SK-N-SH (cell line): Measurements from ENCODE around the gene ACTN4. TPM values are rescaled to one million over a fixed set of nuclear protein-coding genes. Genes with fewer than 3 reads are reported as not detected.

Experiments used
- CTCF ChIA-PET: fragments of 300-600, 350-600 bp; formaldehyde crosslinking; extraction: SDS; loops from one replicate; lab custom pipeline; 2021; lab: Yijun Ruan, JAX
- POLR2A ChIA-PET: fragments of 350-600 bp; sonication (Branson Sonifier 250); formaldehyde crosslinking; extraction: SDS; loops from one replicate; lab custom pipeline; 2020; ENCODE audit warnings: antibody characterized with exemption, inconsistent platforms; lab: Yijun Ruan, JAX
- DNase-seq: peaks from one replicate; pipeline ENCODE4 v3.0.0; 2012
- H2AFZ ChIP-seq: fragments of 200-600 bp; sonication (generic); 2 replicates; pipeline ENCODE4 v1.8.1; 2016; ENCODE audit warnings: antibody characterized with exemption, mild to moderate bottlenecking, low read depth
- H3F3A ChIP-seq: fragments of 200-600 bp; sonication (generic); replicated peaks from 2 replicates; pipeline ENCODE3; 2016; ENCODE audit warnings: antibody characterized with exemption, mild to moderate bottlenecking; ENCODE audit not compliant: insufficient read depth
- H3K27ac ChIP-seq, 2 experiments: fragments of 200-500 bp in 1 of 2; fragments of 200-600 bp in 1 of 2; sonication (Bioruptor generic) in 1 of 2; sonication (generic), shearing (Covaris generic) in 1 of 2; 2 replicates each; pipeline versions ENCODE4 v1.5.1 to v1.6.1; 2014 to 2016; ENCODE audit warnings: low read depth in 2 of 2, inconsistent platforms in 1 of 2, low read length in 1 of 2, mild to moderate bottlenecking in 1 of 2, mixed read lengths in 1 of 2
- H3K27me3 ChIP-seq: fragments of 200-600 bp; sonication (generic), shearing (Covaris generic); 2 replicates; pipeline ENCODE4 v1.6.1; 2016; ENCODE audit warnings: mixed run types; ENCODE audit not compliant: insufficient read depth
- H3K36me3 ChIP-seq, 2 experiments: fragments of 200-500 bp in 1 of 2; fragments of 200-600 bp in 1 of 2; sonication (Bioruptor generic) in 1 of 2; sonication (generic) in 1 of 2; replicated peaks in 1 of 2; 2 replicates each; pipeline versions ENCODE3 to v1.5.1; 2014 to 2016; ENCODE audit warnings: low read length in 1 of 2, mild to moderate bottlenecking in 1 of 2; ENCODE audit not compliant: insufficient read depth in 2 of 2, control insufficient read depth in 1 of 2
- H3K4me1 ChIP-seq, 2 experiments: fragments of 200-500 bp in 1 of 2; fragments of 200-600 bp in 1 of 2; sonication (Bioruptor generic) in 1 of 2; sonication (generic), shearing (Covaris generic) in 1 of 2; 2 replicates each; pipeline versions ENCODE4 v1.5.1 to v1.6.1; 2014 to 2016; ENCODE audit warnings: low read depth in 1 of 2, low read length in 1 of 2, mixed run types in 1 of 2; ENCODE audit not compliant: insufficient read depth in 2 of 2, control insufficient read depth in 1 of 2
- H3K4me2 ChIP-seq: fragments of 200-600 bp; sonication (generic), shearing (Covaris generic); 2 replicates; pipeline ENCODE4 v1.6.1; 2017; ENCODE audit warnings: mixed run types
- H3K4me3 ChIP-seq, 2 experiments: fragments of 200-500 bp in 1 of 2; fragments of 200-600 bp in 1 of 2; sonication (Bioruptor generic) in 1 of 2; sonication (generic), shearing (Covaris generic) in 1 of 2; 2 replicates each; pipeline versions ENCODE4 v1.5.1 to v1.8.1; 2014 to 2016; ENCODE audit warnings: low read depth in 2 of 2, inconsistent platforms in 1 of 2, low read length in 1 of 2, mild to moderate bottlenecking in 1 of 2, mixed read lengths in 1 of 2, moderate library complexity in 1 of 2
- H3K79me2 ChIP-seq: fragments of 200-600 bp; sonication (generic); 2 replicates; pipeline ENCODE4 v1.8.1; 2017; ENCODE audit warnings: mild to moderate bottlenecking; ENCODE audit not compliant: insufficient read depth
- H3K9ac ChIP-seq: fragments of 200-600 bp; sonication (generic); 2 replicates; pipeline ENCODE4 v1.6.1; 2017; ENCODE audit warnings: mixed run types
- H3K9me2 ChIP-seq: fragments of 200-600 bp; sonication (generic); 2 replicates; pipeline ENCODE4 v1.6.1; 2017; ENCODE audit warnings: mixed run types
- H3K9me3 ChIP-seq: fragments of 200-600 bp; sonication (generic); 2 replicates; pipeline ENCODE4 v1.6.1; 2017; ENCODE audit warnings: mixed run types, mild to moderate bottlenecking, moderate library complexity
- H4K20me1 ChIP-seq: fragments of 200-600 bp; sonication (generic); 2 replicates; pipeline ENCODE4 v1.6.1; 2017; ENCODE audit warnings: mild to moderate bottlenecking, mixed run types; ENCODE audit not compliant: insufficient read depth
- EP300 ChIP-seq, 2 experiments: IDR thresholded peaks; 2 replicates each; pipeline versions ENCODE4 v1.4.0 to v1.6.1; 2012; ENCODE audit warnings: borderline replicate concordance in 1 of 2, low read depth in 1 of 2, low read length in 1 of 2
- FOXJ3 ChIP-seq: sonication (generic); formaldehyde crosslinking; IDR thresholded peaks from 2 replicates; pipeline ENCODE4 v1.5.1; 2020; ENCODE audit warnings: mild to moderate bottlenecking, missing genetic modification reagents
- JUND ChIP-seq: IDR thresholded peaks from 2 replicates; pipeline ENCODE4 v1.4.0; 2012
- RAD21 ChIP-seq: IDR thresholded peaks from 2 replicates; pipeline ENCODE4 v1.6.1; 2012; ENCODE audit warnings: mild to moderate bottlenecking, low read length
- RFX5 ChIP-seq: IDR thresholded peaks from 2 replicates; pipeline ENCODE4 v1.6.1; 2012; ENCODE audit warnings: mild to moderate bottlenecking, improper control_type of control experiment, low read length
- RXRA ChIP-seq: IDR thresholded peaks from 2 replicates; pipeline ENCODE4 v1.4.0; 2012; ENCODE audit warnings: low read depth, mild to moderate bottlenecking, borderline replicate concordance
- SMC3 ChIP-seq: IDR thresholded peaks from 2 replicates; pipeline ENCODE4 v1.6.1; 2012; ENCODE audit warnings: low read depth, low read length, improper control_type of control experiment
- TAF1 ChIP-seq: IDR thresholded peaks from 2 replicates; pipeline ENCODE4 v1.6.1; 2012; ENCODE audit warnings: low read depth, mild to moderate bottlenecking, low read length, moderate library complexity, borderline replicate concordance
- TCF12 ChIP-seq: IDR thresholded peaks from 2 replicates; pipeline ENCODE4 v1.4.0; 2012
- ZBTB33 ChIP-seq: IDR thresholded peaks from 2 replicates; pipeline ENCODE4 v1.4.0; 2012; ENCODE audit warnings: low read depth, borderline replicate concordance
- WGBS: methylation state at CpG from one replicate; pipeline ENCODE4 v1.1.6; 2017; ENCODE audit warnings: low lambda C conversion rate; 5-methylcytosine and 5-hydroxymethylcytosine counted together
- polyA plus RNA-seq, 3 experiments: library from polyadenylated mRNA; depleted of rRNA; stranded (reverse); fragments of >200 nt; gene quantifications; 2 replicates each; pipeline ENCODE4 v1.2.3, GENCODE V29; 2012
- TF ChIP-seq, protein P1 (sequence below): fragments of 150-350 bp; IDR thresholded peaks from 2 replicates; pipeline ENCODE4 v1.6.1; 2017; ENCODE audit warnings: antibody characterized with exemption, low read length, low read depth, borderline replicate concordance

ACTN4 gene
- polyA plus RNA-seq, 1 of the 3 experiments (the other 2 are of a cell fraction), result 598 TPM

DNA sequence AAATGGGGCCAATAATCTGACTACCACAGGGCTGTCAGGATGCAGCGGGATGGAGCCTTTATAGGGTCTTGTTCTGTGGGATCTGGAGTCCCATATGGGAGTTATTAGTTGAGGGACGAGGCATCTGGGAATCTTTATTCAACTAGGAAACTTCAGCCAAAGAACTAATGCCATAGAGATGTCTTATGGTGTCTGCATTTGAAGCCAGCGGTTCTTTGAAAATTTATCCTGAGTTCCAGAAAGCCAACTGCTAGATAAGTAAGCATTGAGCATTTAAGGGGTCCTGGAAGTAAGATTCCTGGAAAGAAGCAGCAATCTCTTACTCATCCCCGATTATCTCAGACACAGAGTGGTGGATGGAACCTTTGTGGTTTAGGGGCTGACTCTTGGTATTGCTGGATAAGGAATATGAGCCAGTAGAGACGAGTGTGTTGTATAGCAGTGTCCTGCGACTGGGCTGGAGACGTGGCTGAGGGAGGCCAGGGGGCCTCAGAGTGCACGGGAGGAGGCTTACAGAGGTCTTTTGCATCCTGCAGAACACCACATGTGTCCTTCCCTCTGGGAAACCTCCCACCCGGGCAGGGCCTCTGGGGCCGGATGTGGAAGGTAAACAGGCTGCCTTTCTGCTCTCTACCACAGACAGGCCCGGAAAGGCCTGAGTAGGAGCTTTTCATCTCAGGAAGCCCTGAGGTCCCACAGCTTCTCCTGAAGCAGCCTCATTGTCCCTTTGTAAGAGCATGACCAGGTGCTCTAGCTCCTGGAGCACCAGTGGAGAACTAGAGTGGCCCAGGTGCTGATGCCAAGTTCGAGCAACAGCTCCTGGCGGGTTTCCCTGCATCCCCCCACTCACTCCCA, 28.8 kb downstream of the ACTN4 start:
- no peak overlapping the region for H3K9ac ChIP-seq
- H3K79me2 ChIP-seq, result peaks cover 97% of the 10 kb centered on the region
- ChIA-PET CTCF (interaction anchor here (0.6 to 1.4 kb wide), 3 partner anchors 9 to 42 kb away, joined by 3 read pairs; no protein-coding TSS in a partner anchor), POLR2A (no interaction called here)
- H3K4me3 ChIP-seq, result no peak overlapping the region
- peaks cover 5 to 27% of the 10 kb centered on the region in 2 experiments for H3K36me3 ChIP-seq
- no peaks in the 10 kb centered on the region for H3K9me3 ChIP-seq
- no peak overlapping the region for H2AFZ ChIP-seq
- peaks cover 79% of the 10 kb centered on the region for H4K20me1 ChIP-seq
- H3K4me1 ChIP-seq, result peaks cover 10 to 31% of the 10 kb centered on the region in 2 experiments; a peak in 3 of 4 replicates
- H3K27me3 ChIP-seq, result no peaks in the 10 kb centered on the region
- no peak for DNase-seq
- H3K9me2 ChIP-seq, result no peaks in the 10 kb centered on the region
- peaks cover 33% of the 10 kb centered on the region for H3F3A ChIP-seq
- WGBS, result 60% methylated on average over 10 of the region's 13 CpGs
- peak overlapping the region; percentile 31; the same call in 1 of the 2 replicates for H3K4me2 ChIP-seq
- peak overlapping the region; percentile 41 to 52 for H3K27ac ChIP-seq
- TF ChIP-seq, protein P1, sequence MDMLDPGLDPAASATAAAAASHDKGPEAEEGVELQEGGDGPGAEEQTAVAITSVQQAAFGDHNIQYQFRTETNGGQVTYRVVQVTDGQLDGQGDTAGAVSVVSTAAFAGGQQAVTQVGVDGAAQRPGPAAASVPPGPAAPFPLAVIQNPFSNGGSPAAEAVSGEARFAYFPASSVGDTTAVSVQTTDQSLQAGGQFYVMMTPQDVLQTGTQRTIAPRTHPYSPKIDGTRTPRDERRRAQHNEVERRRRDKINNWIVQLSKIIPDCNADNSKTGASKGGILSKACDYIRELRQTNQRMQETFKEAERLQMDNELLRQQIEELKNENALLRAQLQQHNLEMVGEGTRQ, result no peak
- peak; percentile 29; the same call in 1 of the 2 replicates for TF ChIP-seq JUND

GRCh38 chr19:38676878-38677646, 29.6 kb downstream of the ACTN4 start:
- DNase-seq, result no peak
- Histone ChIP-seq H3K9me3 (no peaks in the 10 kb centered on the region), H4K20me1 (peaks cover 71% of the 10 kb centered on the region), H2AFZ (no peak overlapping the region)
- CTCF ChIA-PET, result interaction anchor here (0.6 to 1.4 kb wide), 2 partner anchors 8 to 43 kb away, joined by 3 read pairs; no protein-coding TSS in a partner anchor
- TF ChIP-seq TCF12, result no peak
- no peak for TF ChIP-seq ZBTB33
- TF ChIP-seq RAD21, result no peak
- no peak for TF ChIP-seq RXRA
- no peak for TF ChIP-seq FOXJ3 (CRISPR knock-in tag)
- TF ChIP-seq SMC3, result no peak
- TF ChIP-seq TAF1, result no peak
- no peak for TF ChIP-seq EP300 (IDR thresholded peaks at IDR 0.05; ENCODE audit: borderline replicate concordance in 1 of 2, low read depth in 1 of 2, low read length in 1 of 2)
- no peak for TF ChIP-seq RFX5
- TF ChIP-seq, all 33 proteins: peak for 0
- POLR2A ChIA-PET, result no interaction called here
- H3F3A ChIP-seq, result peaks cover 41% of the 10 kb centered on the region
- 95% methylated on average over 11 of the region's 11 CpGs for WGBS
- H3K79me2 ChIP-seq, result peaks cover 97% of the 10 kb centered on the region
- H3K9me2 ChIP-seq, result no peaks in the 10 kb centered on the region
- H3K4me3 ChIP-seq, result no peak overlapping the region
- H3K4me2 ChIP-seq, result 0 out of 2 replicates have a peak overlapping the region, but pooled peaks have one; percentile 31
- H3K36me3 ChIP-seq, result peaks cover 5 to 27% of the 10 kb centered on the region in 2 experiments
- no peak overlapping the region for H3K9ac ChIP-seq
- peaks cover 13 to 35% of the 10 kb centered on the region in 2 experiments; a peak in 3 of 4 replicates for H3K4me1 ChIP-seq
- no peaks in the 10 kb centered on the region for H3K27me3 ChIP-seq
- H3K27ac ChIP-seq, result peak overlapping the region in 1 of 2 experiments; percentile 52; a peak in 2 of 4 replicates
